ENCODE measurements around the gene PTGS2.

GRCh38 chr1:186643614-186644013 is 36.6 kb downstream of the PTGS2 start:
- TF ChIP-seq, protein P1, sequence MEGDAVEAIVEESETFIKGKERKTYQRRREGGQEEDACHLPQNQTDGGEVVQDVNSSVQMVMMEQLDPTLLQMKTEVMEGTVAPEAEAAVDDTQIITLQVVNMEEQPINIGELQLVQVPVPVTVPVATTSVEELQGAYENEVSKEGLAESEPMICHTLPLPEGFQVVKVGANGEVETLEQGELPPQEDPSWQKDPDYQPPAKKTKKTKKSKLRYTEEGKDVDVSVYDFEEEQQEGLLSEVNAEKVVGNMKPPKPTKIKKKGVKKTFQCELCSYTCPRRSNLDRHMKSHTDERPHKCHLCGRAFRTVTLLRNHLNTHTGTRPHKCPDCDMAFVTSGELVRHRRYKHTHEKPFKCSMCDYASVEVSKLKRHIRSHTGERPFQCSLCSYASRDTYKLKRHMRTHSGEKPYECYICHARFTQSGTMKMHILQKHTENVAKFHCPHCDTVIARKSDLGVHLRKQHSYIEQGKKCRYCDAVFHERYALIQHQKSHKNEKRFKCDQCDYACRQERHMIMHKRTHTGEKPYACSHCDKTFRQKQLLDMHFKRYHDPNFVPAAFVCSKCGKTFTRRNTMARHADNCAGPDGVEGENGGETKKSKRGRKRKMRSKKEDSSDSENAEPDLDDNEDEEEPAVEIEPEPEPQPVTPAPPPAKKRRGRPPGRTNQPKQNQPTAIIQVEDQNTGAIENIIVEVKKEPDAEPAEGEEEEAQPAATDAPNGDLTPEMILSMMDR (IDR thresholded peaks at IDR 0.05) = no peak
- TF ChIP-seq POLR2A (IDR thresholded peaks at IDR 0.05) (no peak), EP300 (IDR thresholded peaks at IDR 0.05) (no peak), POLR2AphosphoS5 (IDR thresholded peaks at IDR 0.05) (no peak)
